B cell (primary cell): ENCODE results near the gene ATXN3L.

Experiments used
- CTCF ChIP-seq: fragments of 200-600 bp; IDR thresholded peaks from one replicate; pipeline ENCODE4 v1.8.0; 2022; ENCODE audit warnings: antibody characterized with exemption, mild to moderate bottlenecking
- EZH2 ChIP-seq: IDR thresholded peaks from 2 replicates; pipeline ENCODE4 v1.6.1; 2012; ENCODE audit warnings: borderline replicate concordance, low read depth, mild to moderate bottlenecking, moderate library complexity, low read length; ENCODE audit not compliant: insufficient read depth, poor library complexity, severe bottlenecking

GRCh38 chrX:13275031-13275430 lies 44.8 kb downstream of the ATXN3L start:
- TF ChIP-seq CTCF (no peak), EZH2 (no peak)
